GM12864 (cell line): Measurements from ENCODE around the gene EIF4G2.
A peak's percentile ranks its signal among the peaks of the same experiment; 100 is the strongest.

ENCODE experiments used
- DNase-seq: peaks from one replicate; pipeline ENCODE4 v3.0.0-alpha.2; 2011; ENCODE audit warnings: low read depth
- H3K4me3 ChIP-seq: 2 replicates; pipeline ENCODE4 v1.5.1; 2011; ENCODE audit warnings: mild to moderate bottlenecking, low read depth, low read length, control low read depth
- TF ChIP-seq, protein P1 (sequence below): IDR thresholded peaks from 2 replicates; pipeline ENCODE4 v1.5.1; 2011; ENCODE audit warnings: low read depth, mild to moderate bottlenecking, moderate library complexity, low read length, control low read depth, inconsistent platforms; ENCODE audit errors: missing control alignments

EIF4G2 gene

DNA sequence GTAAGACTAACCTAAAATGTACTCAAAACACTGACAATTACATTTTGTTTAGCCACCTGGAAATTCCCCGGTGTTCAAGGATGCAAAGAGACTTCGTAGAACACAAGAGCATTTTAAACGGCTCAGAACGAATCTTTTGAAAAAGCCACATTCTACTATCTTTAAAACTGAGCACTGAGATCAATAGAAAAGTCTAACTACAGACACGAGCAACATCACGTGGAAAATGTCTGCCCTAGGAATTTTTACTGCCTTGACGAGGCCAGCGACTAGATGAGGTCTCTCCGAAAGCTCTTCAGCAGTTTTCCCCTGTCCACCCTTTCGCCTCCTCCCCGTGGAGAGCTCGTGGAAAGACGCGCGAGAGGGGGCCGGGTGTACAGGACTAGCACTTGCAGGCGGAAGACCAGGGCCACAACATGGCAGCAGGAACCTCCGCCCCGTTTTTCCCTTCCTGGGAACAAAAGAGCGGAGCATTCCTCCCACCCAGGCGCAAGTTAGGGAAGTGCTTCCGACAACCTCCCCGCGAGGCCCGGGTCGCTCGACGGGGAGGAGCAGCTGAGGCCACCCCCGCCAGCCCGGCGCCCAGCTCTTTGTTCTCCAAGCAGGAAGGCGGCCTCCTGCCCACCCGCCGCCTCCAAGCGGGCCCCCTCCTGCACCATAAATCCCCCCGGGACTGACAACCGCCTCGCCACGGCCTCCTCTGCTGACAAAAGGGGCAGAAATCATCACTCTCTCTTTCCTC lies 1.1 kb downstream of the EIF4G2 start:
- peak overlapping the region; percentile 99 for H3K4me3 ChIP-seq
- TF ChIP-seq, protein P1, sequence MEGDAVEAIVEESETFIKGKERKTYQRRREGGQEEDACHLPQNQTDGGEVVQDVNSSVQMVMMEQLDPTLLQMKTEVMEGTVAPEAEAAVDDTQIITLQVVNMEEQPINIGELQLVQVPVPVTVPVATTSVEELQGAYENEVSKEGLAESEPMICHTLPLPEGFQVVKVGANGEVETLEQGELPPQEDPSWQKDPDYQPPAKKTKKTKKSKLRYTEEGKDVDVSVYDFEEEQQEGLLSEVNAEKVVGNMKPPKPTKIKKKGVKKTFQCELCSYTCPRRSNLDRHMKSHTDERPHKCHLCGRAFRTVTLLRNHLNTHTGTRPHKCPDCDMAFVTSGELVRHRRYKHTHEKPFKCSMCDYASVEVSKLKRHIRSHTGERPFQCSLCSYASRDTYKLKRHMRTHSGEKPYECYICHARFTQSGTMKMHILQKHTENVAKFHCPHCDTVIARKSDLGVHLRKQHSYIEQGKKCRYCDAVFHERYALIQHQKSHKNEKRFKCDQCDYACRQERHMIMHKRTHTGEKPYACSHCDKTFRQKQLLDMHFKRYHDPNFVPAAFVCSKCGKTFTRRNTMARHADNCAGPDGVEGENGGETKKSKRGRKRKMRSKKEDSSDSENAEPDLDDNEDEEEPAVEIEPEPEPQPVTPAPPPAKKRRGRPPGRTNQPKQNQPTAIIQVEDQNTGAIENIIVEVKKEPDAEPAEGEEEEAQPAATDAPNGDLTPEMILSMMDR = no peak
- no peak for DNase-seq

DNA sequence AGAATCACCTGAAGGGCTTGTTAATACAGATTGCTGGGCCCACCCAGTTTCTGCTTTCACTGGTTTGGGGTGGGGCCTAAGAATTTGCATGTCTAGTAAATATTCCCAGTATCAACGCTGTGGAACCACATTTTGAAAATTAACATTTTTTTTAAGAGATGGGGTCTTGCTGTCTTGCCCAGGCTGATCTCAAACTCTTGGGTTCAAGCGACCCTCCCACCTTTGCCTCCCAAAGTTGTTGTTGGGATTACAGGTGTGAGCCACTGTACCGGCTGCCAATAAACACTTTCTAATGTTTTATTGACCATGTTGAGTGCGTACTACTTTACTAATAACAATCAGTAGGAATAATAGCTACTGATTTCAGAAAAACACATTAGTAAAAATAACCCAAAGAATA lies 2.5 kb downstream of the EIF4G2 start:
- H3K4me3 ChIP-seq = no peak overlapping the region

DNA sequence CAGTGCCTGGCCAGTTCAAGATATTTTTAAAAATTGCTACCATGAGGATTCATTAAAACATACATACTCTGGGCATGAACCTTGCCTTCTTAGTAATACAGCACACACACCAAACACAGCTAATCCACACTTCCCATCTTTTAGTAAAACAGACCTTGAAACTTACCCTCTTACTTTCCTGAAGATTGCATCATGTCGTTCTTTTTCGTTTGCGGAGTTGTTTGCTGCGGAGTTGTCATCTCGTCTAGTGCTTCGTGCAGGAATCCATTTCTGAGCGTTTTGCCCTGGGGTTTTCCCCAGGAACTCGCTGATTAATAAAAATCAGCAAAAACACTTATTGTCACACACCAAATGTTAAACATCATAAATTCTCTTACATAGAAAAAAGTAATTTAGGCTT lies 3.0 kb downstream of the EIF4G2 start:
- H3K4me3 ChIP-seq = no peak overlapping the region
- TF ChIP-seq, protein P1 = no peak
- DNase-seq = no peak

More for the DNA sequence above, 2.5 kb downstream of the EIF4G2 start:
- no peak for DNase-seq
- TF ChIP-seq, protein P1 = no peak

DNA sequence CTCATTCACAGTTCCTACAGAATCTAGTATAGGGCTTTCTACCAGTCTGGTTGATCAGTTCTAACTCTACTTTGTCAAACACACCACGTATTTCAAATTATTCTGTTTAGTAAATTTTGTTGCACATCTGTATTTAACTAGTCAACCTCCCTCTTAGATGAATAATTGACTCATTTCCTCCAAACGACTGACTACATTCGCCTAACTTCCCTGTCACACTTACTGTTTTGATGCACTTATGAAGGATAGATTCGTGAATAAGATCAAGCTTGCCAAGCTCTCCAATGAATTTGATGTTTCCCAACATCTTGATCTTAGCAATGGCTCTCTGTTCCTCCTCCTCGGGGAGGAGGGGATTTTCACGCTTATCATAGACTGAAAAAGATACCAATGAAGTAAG lies 5.0 kb downstream of the EIF4G2 start:
- H3K4me3 ChIP-seq = no peak overlapping the region
- no peak for DNase-seq
- TF ChIP-seq, protein P1 = no peak

DNA sequence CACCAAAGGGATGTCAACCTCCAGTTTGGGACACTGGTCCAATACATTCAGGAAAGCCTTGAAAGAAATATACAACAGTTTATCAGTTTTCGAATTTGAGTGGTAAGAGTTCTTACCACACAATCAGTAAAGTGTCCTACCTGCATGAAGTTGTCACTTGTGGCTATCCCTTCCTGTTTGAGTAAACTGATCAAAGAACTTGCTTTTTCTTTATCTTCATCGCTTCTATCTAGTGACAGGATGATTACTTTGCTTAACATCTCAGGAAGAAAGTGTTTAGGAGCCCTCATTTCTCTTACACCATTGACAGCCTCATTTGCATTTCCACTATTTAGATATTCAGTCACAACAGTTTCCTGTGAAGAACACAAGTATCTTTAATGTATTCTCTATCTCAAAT lies 8.4 kb downstream of the EIF4G2 start:
- DNase-seq = no peak
- H3K4me3 ChIP-seq = no peak overlapping the region
- TF ChIP-seq, protein P1 = no peak

DNA sequence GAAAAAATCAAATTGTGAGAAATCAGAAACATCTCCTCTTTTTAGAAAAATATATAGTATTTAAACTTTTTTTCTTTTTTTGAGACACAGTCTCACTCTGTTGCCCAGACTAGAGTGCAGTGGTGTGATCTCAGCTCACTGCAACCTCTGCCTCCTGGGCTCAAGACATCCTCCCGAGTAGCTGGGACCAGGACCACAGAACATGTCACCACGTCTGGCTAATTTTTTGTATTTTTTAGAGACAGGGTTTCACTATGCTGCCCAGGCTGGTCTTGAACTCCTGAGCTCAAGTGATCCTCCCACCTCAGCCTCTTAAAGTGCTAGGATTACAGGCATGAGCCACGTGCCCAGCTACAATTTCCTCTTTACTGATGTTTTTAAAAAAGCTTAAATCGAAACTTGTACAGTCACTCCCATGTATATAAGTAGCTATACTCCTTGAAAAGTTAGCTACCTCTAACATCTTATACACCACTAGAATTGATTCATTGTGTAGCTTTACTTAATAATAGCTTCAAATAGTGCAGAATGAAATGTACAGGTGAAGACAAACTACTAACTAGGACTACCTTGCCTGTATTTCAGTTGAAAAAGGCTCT lies 10.3 kb downstream of the EIF4G2 start:
- TF ChIP-seq, protein P1 = no peak
- H3K4me3 ChIP-seq = no peak overlapping the region
- no peak for DNase-seq

DNA sequence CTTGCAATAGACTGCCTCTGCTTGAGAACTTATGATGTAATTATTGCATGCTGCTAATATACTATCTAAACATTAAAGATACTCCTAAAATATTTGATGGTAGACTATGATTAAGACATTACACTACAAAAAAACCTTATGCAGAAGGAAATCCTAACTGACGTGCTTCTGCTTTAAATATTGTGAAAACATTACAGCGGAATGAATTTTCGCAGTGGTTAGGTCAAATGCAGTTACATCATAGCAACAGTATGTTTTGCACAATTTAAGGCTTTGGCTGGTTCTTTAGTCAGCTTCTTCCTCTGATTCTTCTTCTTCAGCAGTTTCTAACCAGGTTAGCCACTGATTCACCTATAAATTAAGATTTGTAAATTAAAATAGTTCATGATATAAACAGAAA lies 11.2 kb downstream of the EIF4G2 start:
- H3K4me3 ChIP-seq = no peak overlapping the region

More for the DNA sequence above, 11.2 kb downstream of the EIF4G2 start:
- DNase-seq = no peak
- TF ChIP-seq, protein P1 = no peak
